Mononuclear cell (primary cell): ENCODE data around the gene KIF25. TPM values are rescaled to one million over a fixed set of nuclear protein-coding genes. Genes with fewer than 3 reads are reported as not detected.
"Not testable (repeated sequence)": the region's sequence is repeated elsewhere in the genome, so short reads cannot be mapped to it uniquely, and the experiment has no call there.

ENCODE experiments used
- H3K27me3 ChIP-seq: 2 replicates; pipeline ENCODE4 v1.6.0; 2011; ENCODE audit warnings: low read length, control low read depth; ENCODE audit not compliant: insufficient read depth
- H3K4me1 ChIP-seq: 2 replicates; pipeline ENCODE4 v1.5.1; 2011; ENCODE audit warnings: mild to moderate bottlenecking, low read length, control low read depth; ENCODE audit not compliant: insufficient read depth
- H3K4me3 ChIP-seq: 2 replicates; pipeline ENCODE4 v1.5.1; 2011; ENCODE audit warnings: mild to moderate bottlenecking, low read length, moderate library complexity
- H3K9me3 ChIP-seq: 2 replicates; pipeline ENCODE4 v1.5.1; 2011; ENCODE audit warnings: low read depth, mild to moderate bottlenecking, control low read depth, low read length
- total RNA-seq: library from RNA; depleted of rRNA; stranded (reverse); fragments of >200 nt; gene quantifications from one replicate; pipeline ENCODE4 v1.2.3, GENCODE V29; 2012

The KIF25 gene
- total RNA-seq, 1 donor: not detected

DNA sequence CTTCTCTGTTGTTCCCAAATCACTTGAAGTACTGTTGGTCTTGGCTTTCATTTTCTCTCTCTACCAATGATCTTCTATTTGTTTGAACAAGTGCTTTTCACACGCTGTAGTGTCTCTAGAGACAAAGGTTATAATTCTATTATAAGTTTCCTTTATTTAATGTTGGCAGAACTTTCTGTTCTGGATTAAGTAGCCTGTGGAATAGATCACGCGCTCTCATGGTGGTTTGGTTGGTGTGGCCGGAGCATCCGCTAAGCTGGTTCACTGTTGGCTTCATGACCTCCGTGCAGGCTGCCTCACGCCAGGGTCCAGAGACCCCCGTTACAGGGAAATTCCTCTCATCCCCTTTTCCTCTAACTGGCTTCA, 30.9 kb upstream of the KIF25 start:
- no peaks in the 10 kb centered on the region for H3K9me3 ChIP-seq
- H3K4me3 ChIP-seq: no peak overlapping the region
- H3K4me1 ChIP-seq: no peaks in the 10 kb centered on the region
- H3K27me3 ChIP-seq: no peaks in the 10 kb centered on the region

DNA sequence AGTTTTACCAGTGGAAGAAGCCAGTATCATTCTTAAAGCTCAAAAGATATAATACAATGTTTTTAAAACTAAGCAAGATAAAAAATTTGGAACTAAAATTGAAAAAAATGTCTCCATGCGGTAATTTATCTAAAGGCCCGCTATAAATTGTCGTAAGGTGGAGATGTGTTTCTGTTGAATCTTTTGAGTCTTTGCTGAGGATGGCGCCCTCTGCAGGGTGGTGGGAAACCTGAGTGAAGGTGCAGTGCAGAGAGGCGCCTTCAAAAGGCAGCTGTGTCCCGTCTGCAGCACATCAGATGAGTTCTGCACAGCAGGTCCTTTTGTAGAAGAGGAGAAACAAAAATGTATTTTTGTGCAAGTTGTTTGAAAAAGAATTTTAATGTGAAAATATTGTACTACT, 29.4 kb upstream of the KIF25 start:
- Histone ChIP-seq H3K4me3 (no peak overlapping the region), H3K4me1 (no peaks in the 10 kb centered on the region), H3K9me3 (no peaks in the 10 kb centered on the region), H3K27me3 (no peaks in the 10 kb centered on the region)

DNA sequence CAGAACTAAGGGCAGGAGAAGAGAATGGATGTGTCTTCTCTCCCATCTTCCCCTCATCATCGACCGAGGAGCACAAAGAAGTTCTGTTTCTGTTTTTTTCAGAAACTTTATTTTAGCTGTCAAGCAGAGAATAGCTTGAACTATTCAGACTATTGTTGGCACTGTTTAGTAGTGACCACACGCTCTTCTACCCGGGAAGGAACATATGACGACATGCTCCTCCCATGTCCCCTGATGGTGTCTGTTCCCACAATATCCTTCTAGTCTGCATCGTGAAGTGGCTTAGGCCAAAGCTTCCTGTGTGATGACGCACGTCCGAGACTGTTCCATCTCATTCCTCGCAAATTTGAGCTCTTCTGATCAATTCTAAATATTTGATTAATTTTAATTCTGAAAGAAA, 27.2 kb upstream of the KIF25 start:
- no peaks in the 10 kb centered on the region for H3K9me3 ChIP-seq
- no peaks in the 10 kb centered on the region for H3K27me3 ChIP-seq
- H3K4me3 ChIP-seq: no peak overlapping the region
- no peaks in the 10 kb centered on the region for H3K4me1 ChIP-seq

DNA sequence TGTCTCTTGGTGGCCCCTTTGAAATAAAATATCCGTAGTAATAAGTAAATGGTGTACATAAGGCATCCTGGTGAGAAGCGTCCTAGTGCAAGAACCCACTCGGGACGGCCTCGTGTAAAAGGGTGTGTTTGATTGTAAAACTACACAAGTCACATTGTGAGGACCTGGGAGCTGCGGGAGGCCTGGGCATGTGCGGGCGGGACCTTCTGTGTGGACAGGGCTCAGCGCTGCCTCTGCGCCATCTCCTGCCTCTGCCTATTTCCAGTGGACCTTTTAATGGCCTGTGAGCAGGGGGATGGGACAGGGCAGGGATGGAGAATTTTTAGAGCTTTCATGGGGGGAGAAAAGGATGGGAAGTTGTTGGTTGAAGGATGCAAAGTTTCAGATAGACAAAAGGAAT, 25.3 kb upstream of the KIF25 start:
- H3K4me1 ChIP-seq: no peaks in the 10 kb centered on the region
- H3K27me3 ChIP-seq: no peaks in the 10 kb centered on the region
- H3K9me3 ChIP-seq: no peaks in the 10 kb centered on the region
- no peak overlapping the region for H3K4me3 ChIP-seq

DNA sequence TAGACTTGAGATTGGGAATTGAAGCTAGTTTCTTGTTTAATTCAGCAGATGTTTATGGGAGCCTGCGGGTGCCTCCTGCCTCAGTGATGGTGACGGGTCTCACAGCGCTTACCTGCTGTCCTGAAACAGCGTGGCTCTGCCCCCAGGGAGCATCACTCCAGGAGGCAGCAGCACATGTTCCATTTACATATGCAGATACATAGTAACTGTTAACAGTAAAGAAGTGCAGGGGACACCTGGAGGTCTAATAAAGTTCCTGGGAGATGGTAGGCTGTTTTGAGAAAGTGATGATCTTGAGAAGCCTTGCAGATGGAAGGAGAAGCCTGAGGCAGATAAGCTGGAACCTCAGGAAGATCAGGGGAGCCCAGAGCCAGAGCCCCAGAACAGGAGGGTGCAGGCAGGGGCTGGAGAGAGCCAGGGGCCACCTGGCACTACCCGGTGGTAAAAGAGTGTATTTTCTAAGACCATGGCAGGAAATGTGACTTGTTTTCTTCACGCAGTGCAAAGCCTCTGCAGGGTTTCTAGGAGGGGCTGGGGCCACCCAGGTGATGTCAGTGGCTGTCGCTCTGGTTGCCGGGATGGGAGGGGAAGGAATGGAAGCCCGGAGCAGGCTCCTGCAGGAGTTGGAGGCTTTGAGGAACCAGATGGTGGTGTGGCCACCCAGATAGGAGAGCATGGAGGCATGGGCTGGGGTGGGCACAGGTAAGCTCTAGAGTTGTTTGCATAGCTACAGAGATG, 24.2 kb upstream of the KIF25 start:
- no peak overlapping the region for H3K4me3 ChIP-seq
- H3K4me1 ChIP-seq: no peaks in the 10 kb centered on the region
- no peaks in the 10 kb centered on the region for H3K9me3 ChIP-seq
- H3K27me3 ChIP-seq: no peaks in the 10 kb centered on the region

DNA sequence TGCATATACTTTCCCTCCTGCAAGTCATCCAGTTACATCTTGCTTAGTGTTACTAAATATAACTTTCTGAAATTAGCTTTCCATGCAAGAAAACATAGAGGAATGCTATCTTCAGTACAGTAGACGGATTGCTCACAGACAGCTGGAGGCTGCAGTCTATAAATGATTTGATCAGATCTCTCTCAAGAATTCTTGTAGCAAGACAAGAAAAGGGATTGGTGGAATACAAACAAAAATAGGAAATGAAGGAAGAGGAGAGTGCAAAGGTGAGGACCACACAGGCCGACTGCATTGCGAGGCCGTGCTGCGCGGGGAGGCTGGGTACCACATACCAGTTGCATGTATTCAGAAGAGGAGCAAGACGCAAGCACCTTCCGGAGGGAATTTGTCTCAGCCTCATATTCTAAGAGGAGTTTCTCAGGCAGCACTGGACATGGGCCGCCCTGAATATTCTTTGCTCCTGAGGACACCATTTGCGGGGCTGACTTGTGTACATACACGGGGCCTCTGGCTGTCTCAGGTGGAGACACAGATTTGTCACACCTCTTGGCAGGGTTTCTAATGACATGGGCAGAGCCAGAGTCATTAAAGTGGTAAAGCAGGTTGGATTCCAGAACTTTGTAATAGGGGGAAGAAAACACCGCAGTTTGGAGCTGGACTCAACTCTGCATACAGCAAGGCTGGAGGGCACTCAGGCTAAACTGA, 22.7 kb upstream of the KIF25 start:
- Histone ChIP-seq H3K4me3 (no peak overlapping the region), H3K9me3 (no peaks in the 10 kb centered on the region)

DNA sequence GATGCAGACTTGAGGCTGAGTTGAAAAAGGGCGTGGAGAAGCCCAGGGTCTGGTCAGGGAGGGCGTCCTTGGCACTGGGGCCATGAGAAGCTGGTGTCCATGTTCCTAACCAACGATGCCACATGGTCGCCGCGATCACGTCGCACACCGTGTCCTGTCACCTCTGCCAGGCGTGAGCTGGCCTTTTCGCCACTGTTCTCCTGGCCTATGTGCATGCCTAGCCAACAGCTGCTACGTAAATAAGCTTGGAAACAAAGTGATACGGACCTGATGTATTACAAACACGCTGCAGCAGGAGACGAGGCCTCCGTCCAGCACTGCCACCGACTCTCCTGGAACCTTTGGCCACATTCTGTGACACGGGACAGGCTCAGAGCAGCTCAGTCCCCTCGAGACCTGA, 22.0 kb upstream of the KIF25 start:
- H3K4me3 ChIP-seq: no peak overlapping the region
- H3K27me3 ChIP-seq: no peaks in the 10 kb centered on the region
- H3K4me1 ChIP-seq: no peaks in the 10 kb centered on the region
- no peaks in the 10 kb centered on the region for H3K9me3 ChIP-seq

More for the DNA sequence above, 22.7 kb upstream of the KIF25 start:
- no peaks in the 10 kb centered on the region for H3K4me1 ChIP-seq
- no peaks in the 10 kb centered on the region for H3K27me3 ChIP-seq

DNA sequence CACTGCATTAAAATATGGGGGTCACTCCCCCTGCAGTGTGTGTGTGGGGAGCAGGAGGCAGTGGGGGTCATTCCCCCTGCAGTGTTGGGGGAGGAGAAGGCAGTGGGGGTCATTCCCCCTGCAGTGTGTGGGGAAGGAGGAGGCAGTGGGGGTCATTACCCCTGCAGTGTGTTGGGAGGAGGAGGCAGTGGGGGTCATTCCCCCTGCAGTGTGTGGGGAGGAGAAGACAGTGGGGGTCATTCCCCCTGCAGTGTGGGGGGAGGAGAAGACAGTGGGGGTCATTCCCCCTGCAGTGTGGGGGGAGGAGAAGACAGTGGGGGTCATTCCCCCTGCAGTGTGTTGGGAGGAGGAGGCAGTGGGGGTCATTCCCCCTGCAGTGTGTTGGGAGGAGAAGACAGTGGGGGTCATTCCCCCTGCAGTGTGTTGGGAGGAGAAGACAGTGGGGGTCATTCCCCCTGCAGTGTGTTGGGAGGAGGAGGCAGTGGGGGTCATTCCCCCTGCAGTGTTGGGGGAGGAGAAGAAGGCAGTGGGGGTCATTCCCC, 21.3 kb upstream of the KIF25 start:
- not testable (repeated sequence) for H3K4me3 ChIP-seq, H3K4me1 ChIP-seq, H3K9me3 ChIP-seq, H3K27me3 ChIP-seq

DNA sequence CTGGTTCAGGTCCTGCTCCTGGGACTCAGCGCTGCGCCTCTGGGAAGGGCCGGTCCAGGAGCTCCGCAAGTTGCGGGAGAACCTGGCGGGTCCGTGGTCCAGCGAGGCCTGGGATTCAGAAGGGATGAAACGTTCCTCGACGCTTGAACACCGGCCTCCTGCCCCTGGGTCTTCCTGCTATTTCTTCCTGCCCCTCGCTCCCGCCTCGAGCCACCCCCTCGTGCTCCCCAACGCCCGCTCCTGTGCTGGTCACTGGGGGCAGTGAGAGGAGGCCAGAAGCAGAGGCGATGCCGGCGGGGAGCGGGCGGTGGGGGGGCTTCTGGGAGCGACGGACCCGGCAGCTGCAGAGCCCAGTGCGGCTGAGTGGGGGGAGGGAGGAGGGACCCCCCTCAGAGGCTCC, 20.8 kb upstream of the KIF25 start:
- no peaks in the 10 kb centered on the region for H3K4me1 ChIP-seq
- no peak overlapping the region for H3K4me3 ChIP-seq
- H3K9me3 ChIP-seq: no peaks in the 10 kb centered on the region
- no peaks in the 10 kb centered on the region for H3K27me3 ChIP-seq

DNA sequence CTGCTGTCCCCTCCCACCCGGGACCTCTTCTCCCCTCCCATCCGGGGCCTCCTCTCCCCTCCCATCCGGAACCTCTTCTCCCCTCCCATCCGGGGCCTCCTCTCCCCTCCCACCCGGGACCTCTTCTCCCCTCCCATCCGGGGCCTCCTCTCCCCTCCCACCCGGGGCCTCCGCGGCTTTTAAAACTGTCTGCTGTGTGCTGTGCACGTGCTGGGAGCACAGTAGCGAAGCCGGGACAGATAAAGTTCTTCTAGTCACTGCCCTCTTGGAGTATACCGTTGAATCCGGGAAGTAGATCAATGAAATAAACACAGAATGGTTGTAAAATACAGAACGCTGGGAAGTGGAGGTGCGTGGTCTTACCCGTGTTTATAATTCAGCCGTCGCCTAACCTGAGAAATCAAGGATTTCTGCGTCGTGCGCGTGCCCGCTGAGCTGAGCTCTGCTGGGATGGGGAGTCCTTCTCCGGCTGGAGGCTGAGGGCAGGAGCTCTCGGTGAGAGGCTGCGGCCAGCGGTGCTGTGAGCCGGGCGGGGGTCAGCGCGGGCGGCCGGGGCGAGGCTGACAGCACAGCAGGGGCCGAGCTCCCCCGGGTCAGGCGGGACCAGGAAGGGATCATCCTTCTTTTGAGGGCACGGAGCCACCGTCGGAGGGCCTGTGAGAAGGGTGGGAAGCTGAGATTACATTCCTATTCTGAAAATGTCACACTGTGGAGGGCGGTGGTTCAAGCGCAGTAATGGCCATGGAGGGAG, 19.6 kb upstream of the KIF25 start:
- no peak overlapping the region for H3K4me3 ChIP-seq
- H3K27me3 ChIP-seq: no peaks in the 10 kb centered on the region
- no peaks in the 10 kb centered on the region for H3K9me3 ChIP-seq
- H3K4me1 ChIP-seq: no peaks in the 10 kb centered on the region

DNA sequence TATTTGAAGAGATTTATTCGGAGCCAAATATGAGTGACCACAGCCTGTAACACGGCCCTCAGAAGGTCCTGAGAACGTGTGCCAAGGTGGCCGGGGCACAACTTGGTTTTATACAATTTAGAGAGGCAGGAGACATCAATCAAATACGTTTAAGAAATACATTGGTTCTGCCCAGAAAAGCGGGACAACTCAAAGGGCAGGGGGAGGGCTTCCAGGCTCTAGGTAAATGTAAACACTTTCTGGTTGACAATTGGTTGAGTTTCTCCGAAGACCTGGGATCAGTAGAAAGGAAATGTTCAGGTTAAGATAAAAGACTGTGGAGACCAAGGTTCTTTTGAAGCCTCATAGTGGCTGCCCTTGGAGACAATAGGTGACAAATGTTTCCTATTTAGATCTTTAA, 18.9 kb upstream of the KIF25 start:
- H3K9me3 ChIP-seq: no peaks in the 10 kb centered on the region
- H3K4me3 ChIP-seq: no peak overlapping the region
- H3K4me1 ChIP-seq: no peaks in the 10 kb centered on the region
- no peaks in the 10 kb centered on the region for H3K27me3 ChIP-seq

DNA sequence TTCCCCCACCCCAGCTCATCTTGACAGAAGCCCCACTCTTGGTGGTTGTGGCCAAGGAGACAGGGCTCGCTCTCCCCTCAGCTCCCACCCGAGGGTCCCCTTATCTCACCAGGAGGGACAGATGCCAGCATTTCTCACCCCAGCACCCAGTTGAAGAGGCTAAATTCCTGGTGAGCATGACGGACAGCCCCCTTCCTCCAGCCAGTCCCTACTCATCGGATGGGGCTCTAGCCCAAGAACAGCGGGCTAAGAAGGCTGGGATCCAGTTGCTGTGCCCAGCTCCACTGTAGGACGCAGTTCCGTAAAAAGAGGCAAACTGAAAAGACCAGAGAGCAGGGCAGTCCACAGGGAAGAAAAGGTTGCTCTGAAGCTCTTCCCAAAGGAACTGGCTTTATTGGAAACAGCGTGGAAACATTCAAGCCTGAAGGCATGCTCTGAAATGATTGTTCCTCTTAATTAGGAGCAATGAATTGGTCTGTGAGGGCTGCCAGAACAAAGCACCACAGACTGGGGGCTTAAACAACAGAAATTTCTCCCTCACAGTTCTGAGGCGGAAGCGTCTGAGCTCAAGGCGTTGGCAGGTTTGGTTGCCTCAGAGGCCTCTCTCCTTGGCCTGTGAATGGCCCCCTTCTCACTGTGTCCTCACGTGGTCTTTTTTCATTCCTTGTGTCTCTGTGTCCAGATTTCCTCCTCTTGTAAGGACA, 17.9 kb upstream of the KIF25 start:
- Histone ChIP-seq H3K4me3 (no peak overlapping the region), H3K27me3 (no peaks in the 10 kb centered on the region), H3K9me3 (no peaks in the 10 kb centered on the region), H3K4me1 (no peaks in the 10 kb centered on the region)

DNA sequence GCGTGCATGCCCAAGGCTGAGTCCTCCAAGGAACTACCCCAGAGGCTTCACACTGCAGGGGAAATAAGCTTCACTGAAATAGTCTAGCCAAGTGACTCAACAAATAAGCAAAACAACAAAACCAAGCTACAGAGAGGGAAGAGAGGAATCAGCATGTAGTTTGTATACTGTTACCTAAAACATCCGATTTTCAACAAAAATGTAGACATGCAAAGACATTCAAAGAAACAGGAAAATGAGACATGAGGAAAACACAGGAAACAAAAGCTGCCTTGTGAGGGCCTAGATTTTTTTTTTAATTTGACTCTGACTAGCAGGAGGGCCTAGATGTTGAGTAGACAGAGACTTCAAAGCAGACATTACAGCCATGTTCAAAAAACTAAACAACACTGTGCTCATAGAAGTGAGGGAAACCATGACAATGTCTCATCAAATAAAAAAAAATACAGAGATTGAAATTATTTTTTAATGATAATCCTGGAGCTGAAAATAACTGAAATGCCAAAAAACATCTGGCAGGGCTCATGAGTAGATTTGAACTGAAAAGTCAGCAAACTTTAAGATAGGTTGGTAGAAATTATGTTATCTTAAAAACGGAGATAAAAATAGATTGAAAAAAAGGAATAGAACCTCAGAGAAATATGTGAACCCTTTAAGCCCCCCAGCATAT, 16.4 kb upstream of the KIF25 start:
- Histone ChIP-seq H3K4me3 (no peak overlapping the region), H3K9me3 (no peaks in the 10 kb centered on the region), H3K4me1 (no peaks in the 10 kb centered on the region), H3K27me3 (no peaks in the 10 kb centered on the region)

DNA sequence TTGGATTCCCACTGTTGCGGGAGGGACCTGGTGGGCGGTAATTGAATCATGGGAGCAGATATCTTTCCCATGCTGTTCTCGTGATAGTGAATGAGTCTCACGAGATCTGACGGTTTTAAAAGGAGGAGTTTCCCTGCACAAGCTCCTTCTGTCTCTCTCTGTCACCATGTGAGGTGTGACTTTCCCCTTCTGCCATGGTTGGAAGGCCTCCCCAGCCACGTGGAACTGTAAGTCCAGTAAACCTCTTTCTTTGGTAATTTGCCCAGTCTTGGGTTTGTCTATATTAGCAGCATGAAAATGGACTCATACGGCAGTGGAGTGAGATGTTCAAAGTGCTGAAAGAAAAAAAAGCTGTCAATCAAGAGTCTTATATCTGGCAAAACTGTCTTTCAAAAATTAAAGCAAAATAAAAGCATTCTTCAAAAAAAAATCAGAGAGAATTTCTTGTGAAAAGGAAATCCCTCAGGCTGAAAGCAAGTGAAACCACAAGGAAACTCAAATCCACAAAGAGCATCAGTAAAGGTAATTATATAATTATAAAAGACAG, 15.5 kb upstream of the KIF25 start:
- no peaks in the 10 kb centered on the region for H3K27me3 ChIP-seq
- H3K4me3 ChIP-seq: no peak overlapping the region
- no peaks in the 10 kb centered on the region for H3K4me1 ChIP-seq
- no peaks in the 10 kb centered on the region for H3K9me3 ChIP-seq
